HG02943 (cell line): Measurements from ENCODE around the gene WT1.
"Not testable (repeated sequence)": the region's sequence is repeated elsewhere in the genome, so short reads cannot be mapped to it uniquely, and the experiment has no call there.

Experiments used
- ATAC-seq: cut with Tn5 transposase; IDR thresholded peaks from one replicate; pipeline ENCODE4 v1.9.1; 2021; ENCODE audit warnings: mild to moderate bottlenecking, low read depth, moderate library complexity; ENCODE audit not compliant: unreplicated experiment

WT1 gene

DNA sequence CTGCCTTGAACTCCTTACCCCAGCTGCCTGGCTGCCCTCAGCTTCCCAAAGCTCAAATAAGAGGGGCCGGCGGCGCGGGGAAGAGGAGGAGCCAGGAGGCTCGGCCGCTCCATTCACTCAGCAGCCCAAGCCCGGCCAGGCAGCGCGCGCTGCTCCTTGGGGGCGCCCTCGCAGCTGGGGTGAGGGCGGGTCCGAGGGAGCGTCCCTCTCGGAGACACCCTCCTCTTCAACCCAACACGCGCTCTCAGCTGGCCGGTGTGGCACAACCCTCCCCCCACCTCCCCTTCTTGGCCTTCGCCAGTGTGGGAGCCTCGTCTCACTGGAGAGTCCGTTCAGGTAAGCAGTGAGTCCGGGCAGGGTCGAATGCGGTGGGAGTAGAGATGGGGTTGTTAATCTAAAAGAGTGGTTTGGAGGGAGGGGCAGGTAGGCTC, at the start of gene WT1:
Gene WT1, minus strand, starts transcription at position 29 of the 431 bp plus-strand sequence.
- ATAC-seq = no peak

- no peak for ATAC-seq
Observed at GRCh38 chr11:32479291-32479690, 44.0 kb upstream of the WT1 start.

GRCh38 chr11:32478277-32478731, 43.0 kb upstream of the WT1 start:
- no peak for ATAC-seq

DNA sequence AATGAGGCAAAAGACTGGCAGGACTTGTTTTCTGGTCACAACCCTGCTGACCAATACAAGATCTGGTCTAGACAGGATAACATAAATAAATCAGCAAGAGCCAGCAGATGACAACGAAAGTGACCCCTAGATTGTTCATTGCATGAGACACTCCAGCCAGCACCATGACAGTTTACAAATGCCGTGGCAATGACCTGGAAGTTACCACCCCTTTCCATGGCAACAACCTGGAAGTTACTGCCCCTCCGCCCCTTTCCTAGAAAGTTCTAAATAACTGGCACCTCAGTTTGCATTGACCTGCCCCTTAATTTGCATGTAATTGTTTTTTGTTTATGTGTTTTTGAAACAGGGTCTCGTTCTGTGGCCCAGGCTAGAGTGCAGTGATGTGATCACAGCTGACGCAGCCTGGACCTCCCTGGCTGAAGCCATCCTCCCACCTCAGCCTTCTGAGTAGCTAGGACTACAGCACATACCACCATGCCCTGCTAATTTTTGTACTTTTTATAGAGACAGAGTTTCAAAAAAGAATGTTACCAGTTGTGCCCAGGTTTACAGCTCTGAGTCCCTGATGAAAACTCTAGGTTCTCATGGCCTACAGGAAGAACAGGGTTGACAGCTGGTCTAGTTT, 38.1 kb upstream of the WT1 start:
- no peak for ATAC-seq

- no peak for ATAC-seq
Observed at GRCh38 chr11:32472226-32472625, 36.9 kb upstream of the WT1 start.

DNA sequence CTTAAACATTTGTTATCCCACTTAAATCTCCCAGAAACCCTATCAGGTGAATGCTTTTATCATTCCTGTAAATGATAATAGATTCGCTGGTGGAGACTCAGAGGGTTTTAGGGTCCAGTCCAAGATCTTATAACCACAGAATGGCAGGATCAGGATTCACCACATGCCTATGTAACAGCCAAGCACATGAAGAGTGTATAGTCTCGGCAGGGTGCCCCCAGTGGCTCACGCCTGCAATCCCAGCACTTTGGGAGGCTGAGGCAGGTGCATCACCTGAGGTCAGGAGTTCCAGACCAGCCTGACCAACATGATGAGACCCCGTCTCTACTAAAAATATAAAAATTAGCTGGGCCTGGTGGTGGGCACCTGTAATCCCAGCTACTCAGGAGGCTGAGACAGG, 36.2 kb upstream of the WT1 start:
- not testable (repeated sequence) for ATAC-seq

DNA sequence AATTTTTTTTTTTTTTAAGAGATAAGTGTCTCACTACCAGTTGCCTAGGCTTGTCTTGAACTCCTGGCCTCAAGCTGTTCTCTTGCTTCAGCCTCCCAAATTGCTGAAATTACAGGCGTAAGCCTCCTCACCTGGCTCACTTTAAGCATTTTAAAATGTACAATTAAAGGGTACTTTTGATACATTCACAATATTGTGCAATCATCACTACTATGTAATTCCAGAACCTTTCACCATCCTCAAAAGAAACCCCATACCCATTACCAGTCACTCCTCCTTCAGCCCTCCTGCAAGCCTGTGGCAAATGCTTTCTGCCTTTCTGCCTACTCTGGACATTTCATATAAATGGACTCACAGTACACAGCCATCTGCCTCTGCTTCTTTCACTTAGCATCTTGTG, 34.5 kb upstream of the WT1 start:
- no peak for ATAC-seq

DNA sequence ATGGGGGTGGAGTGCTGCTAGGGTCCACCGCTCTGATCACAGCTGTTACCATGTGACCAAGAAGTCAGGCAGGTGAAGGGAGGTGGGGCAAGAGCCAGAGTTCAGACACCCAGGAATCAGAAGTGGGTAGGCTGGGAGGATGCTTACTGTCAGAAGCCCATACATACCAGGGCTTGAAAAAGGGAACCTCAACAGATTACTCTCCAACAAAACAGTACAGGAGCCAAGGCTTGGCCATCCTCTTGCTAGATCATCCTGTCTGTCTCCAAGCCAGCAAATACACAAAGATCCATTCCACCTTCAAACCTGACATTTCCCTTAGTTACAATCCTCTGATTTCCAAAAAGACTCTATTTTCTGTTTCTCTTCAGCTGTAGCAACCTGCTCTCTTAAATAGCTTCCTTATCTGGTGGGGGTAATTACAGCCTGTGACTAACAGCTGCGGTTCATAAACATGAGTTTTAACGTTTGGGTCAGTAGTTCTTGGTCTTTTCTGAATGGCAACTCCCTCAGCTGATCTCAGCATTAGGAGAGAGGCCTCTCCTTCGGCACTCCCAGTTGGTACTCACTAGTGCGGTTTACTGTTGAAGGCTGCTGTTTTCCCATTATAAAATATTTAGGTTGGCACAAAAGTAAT, 31.1 kb upstream of the WT1 start:
- ATAC-seq = no peak

DNA sequence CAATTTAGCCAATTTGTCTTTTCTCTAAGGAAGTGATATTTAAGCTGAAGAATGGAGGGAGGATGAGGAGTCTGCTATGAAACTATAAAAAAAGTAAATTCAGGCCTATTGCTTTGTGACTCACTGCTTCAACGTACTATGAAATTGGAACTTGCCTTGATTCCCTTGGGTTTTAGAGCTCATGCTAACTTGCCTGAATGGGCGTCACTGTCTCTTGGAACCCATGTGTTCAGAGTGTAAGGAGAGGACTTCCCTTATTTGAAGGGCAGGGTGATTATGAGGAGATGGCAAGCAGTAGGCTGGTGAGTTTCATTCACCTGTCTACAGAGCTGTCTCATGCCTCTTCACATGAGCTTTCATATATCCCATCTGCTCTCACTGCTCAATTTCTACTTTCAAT, 28.7 kb upstream of the WT1 start:
- no peak for ATAC-seq

- ATAC-seq = no peak
Observed at GRCh38 chr11:32462011-32462690, 26.8 kb upstream of the WT1 start.

GRCh38 chr11:32456864-32457263, 21.5 kb upstream of the WT1 start:
- no peak for ATAC-seq

DNA sequence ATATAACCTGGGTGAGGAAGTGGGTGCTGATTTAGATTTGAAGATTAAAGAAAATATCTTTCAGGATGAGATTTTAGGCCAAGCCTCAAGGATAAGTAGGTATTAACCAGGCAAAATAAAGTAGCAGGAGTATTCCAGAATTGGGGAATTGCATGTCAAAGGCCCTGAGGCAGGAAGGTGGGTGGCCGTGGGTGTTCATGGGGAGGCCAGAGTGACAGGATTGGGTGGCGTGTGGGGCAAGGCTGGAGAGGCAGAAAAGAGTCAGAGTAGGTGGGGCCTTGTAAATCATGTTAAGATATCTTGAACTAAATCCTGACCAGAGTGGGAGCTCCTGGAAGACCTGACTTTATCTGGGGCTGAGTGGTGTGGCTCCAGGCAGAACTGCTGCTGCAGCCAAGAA, 19.7 kb upstream of the WT1 start:
- ATAC-seq = no peak

DNA sequence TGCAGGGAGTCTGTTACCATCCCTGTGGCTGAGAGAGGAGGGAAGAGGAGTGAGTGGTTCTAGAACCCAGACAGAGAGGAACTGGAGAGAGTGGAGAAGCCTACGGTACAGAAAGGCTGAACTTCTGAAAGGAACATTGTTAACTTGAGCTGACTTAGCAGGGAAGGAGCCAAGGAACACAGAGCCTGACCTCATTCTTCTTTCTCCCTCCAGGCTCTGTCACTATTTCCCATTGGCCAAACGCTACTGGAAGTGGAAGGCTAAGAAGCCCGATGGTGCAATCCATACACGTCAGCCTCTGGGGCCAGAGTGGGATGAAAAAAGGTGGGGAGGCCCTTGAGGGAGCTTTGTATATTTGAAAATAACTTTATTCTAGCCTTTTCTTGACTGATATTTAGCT, 16.5 kb upstream of the WT1 start:
- ATAC-seq = no peak

GRCh38 chr11:32450372-32450771, 15.0 kb upstream of the WT1 start:
- ATAC-seq = no peak

GRCh38 chr11:32448232-32448631, 12.9 kb upstream of the WT1 start:
- ATAC-seq = no peak

- ATAC-seq = no peak
Observed at GRCh38 chr11:32447252-32447651, 11.9 kb upstream of the WT1 start.

- no peak for ATAC-seq
Observed at GRCh38 chr11:32446227-32446626, 10.9 kb upstream of the WT1 start.

DNA sequence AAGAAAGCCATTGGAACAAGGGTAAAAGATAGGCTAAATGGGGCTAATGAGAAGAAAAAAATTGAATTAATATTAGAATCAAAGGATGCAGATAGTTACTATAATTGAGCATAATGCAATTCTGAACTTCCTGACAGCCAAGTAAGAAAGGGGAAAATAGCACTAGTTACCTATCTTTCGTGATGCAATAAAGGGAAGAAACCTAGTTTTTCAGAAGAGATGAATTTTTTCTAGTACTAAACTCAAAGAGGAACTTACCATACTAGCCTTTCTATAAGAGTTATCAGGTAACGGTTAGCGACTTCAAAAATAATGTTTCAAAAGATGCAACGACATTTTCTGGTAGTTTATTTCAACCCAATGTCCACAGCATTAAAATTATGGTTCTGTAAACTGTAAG, 8.8 kb upstream of the WT1 start:
- no peak for ATAC-seq

- no peak for ATAC-seq
Observed at GRCh38 chr11:32440916-32441315, 5.6 kb upstream of the WT1 start.

DNA sequence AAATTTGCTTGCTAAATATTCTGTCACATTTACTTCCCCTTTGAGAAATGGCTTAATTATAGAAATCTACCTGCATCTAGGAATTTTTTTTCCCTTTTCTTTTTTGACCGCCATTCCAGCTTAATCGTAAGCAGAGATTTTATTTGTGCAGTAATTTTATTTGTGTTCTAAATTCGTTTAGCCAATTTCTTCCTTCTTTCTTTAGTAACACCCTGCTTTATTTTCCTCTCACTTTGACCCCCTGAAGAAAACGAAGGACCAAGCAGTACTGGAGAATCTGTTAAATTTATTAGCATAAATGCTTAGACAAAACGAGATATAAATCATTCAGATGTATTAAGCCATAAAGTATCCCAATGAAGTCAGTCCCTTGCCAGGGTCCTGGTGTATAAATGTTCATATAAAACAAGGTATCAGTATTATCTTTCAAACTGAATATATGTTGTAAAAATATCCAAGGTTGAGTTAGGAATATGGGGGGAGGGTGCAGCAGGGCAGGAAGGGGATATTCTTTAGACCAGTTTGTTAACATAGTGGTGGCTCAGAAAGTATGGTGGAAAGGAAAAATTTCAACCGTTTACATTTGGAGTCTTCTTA, 5.1 kb upstream of the WT1 start:
- ATAC-seq = no peak

DNA sequence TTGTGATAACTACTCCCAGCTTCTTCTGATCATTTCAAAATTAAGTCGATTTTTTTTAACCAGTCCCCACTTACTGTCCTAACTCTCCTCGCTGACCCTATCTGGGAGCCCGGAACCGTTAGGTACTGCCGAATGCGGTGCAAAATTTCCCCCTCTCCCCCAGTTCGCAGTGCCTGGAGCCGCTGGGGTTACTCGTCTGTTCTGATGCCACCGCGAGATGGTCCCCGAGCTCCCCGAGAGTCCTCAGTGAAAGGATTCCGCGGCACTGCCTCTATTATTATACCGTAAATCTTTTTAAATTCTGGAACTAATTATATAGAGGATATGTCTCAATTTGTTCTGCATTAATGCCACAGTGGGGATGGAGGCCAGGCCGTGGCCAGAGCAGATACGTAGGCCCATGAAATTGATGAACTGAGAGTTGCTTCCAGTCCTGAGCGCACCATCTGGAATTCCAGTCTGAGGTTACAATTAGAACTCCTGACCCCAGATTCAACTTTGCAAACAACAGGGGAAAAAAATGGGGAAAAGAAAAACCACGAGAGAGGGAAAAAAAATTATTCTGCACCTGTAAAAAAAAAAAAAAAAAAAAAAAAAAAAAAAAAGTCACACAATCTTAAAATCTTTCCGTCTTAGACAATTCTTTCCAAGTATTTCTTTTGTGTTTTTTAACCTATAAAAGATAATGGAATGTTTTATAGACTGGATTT, 4.3 kb upstream of the WT1 start:
- no peak for ATAC-seq
